GM18505 (cell line): Measurements from ENCODE around the gene SOX5.

Experiments used
- ATAC-seq: cut with Tn5 transposase; IDR thresholded peaks from one replicate; pipeline ENCODE4 v1.9.1; 2021; ENCODE audit not compliant: unreplicated experiment
- POLR2A ChIP-seq: IDR thresholded peaks from 4 replicates; pipeline ENCODE4 v1.6.1; 2011; ENCODE audit warnings: borderline replicate concordance; ENCODE audit not compliant: insufficient read depth, insufficient read length; ENCODE audit errors: extremely low read depth

The SOX5 gene

GRCh38 chr12:23694920-23695319 lies 254.6 kb downstream of the SOX5 start:
- no peak for TF ChIP-seq POLR2A

GRCh38 chr12:23694307-23694706 lies 255.2 kb downstream of the SOX5 start:
- TF ChIP-seq POLR2A = no peak
- no peak for ATAC-seq

More at GRCh38 chr12:23694920-23695319, 254.6 kb downstream of the SOX5 start:
- ATAC-seq = no peak

GRCh38 chr12:23687947-23688346 lies 261.5 kb downstream of the SOX5 start:
- ATAC-seq = no peak
- no peak for TF ChIP-seq POLR2A

GRCh38 chr12:23686095-23686494 lies 263.4 kb downstream of the SOX5 start:
- no peak for TF ChIP-seq POLR2A
- no peak for ATAC-seq

GRCh38 chr12:23684121-23684520 lies 265.3 kb downstream of the SOX5 start:
- ATAC-seq = no peak
- TF ChIP-seq POLR2A = no peak

- TF ChIP-seq POLR2A = no peak
- no peak for ATAC-seq
These were observed 268.2 kb downstream of the SOX5 start for GRCh38 chr12:23681237-23681636.

GRCh38 chr12:23674064-23674463 lies 275.4 kb downstream of the SOX5 start:
- TF ChIP-seq POLR2A = no peak
- no peak for ATAC-seq

GRCh38 chr12:23671881-23672280 lies 277.6 kb downstream of the SOX5 start:
- no peak for TF ChIP-seq POLR2A
- ATAC-seq = no peak

GRCh38 chr12:23670684-23671083 lies 278.8 kb downstream of the SOX5 start:
- no peak for ATAC-seq
- TF ChIP-seq POLR2A = no peak

- no peak for ATAC-seq
- TF ChIP-seq POLR2A = no peak
These were observed 279.8 kb downstream of the SOX5 start for GRCh38 chr12:23669691-23670090.

GRCh38 chr12:23666866-23667265 lies 282.6 kb downstream of the SOX5 start:
- no peak for ATAC-seq

GRCh38 chr12:23662966-23663365 lies 286.5 kb downstream of the SOX5 start:
- TF ChIP-seq POLR2A = no peak
- no peak for ATAC-seq

More at GRCh38 chr12:23666866-23667265, 282.6 kb downstream of the SOX5 start:
- TF ChIP-seq POLR2A = no peak

GRCh38 chr12:23659131-23659530 lies 290.3 kb downstream of the SOX5 start:
- ATAC-seq = no peak
- TF ChIP-seq POLR2A = no peak

- no peak for ATAC-seq
- no peak for TF ChIP-seq POLR2A
These were observed 291.9 kb downstream of the SOX5 start for GRCh38 chr12:23657598-23657997.

GRCh38 chr12:23655884-23656283 lies 293.6 kb downstream of the SOX5 start:
- TF ChIP-seq POLR2A = no peak
- no peak for ATAC-seq
